GM23248 (cell line): ENCODE results near the gene BAIAP2. TPM values are rescaled to one million over a fixed set of nuclear protein-coding genes. Genes with fewer than 3 reads are reported as not detected.

Experiments used
- DNase-seq: peaks from one replicate; pipeline ENCODE4 v3.0.0-alpha.2; 2015
- H2AFZ ChIP-seq: fragments of 200-600 bp; sonication (generic); 2 replicates; pipeline ENCODE4 v1.6.1; 2016; ENCODE audit warnings: antibody characterized with exemption
- H3F3A ChIP-seq: fragments of 200-600 bp; sonication (generic); 2 replicates; pipeline ENCODE4 v1.6.1; 2016; ENCODE audit warnings: mild to moderate bottlenecking, antibody characterized with exemption, mixed run types; ENCODE audit not compliant: insufficient read depth
- H3K27ac ChIP-seq: fragments of 200-600 bp; sonication (generic); 2 replicates; pipeline ENCODE4 v1.5.1; 2016; ENCODE audit warnings: mild to moderate bottlenecking
- H3K27me3 ChIP-seq: fragments of 200-600 bp; sonication (generic); replicated peaks from 2 replicates; pipeline ENCODE4 v1.6.1; 2016; ENCODE audit warnings: mild to moderate bottlenecking; ENCODE audit not compliant: insufficient read depth
- H3K36me3 ChIP-seq: fragments of 200-600 bp; sonication (generic); 2 replicates; pipeline ENCODE4 v1.6.1; 2016; ENCODE audit warnings: low read depth, mild to moderate bottlenecking
- H3K4me1 ChIP-seq: fragments of 200-600 bp; sonication (generic); 2 replicates; pipeline ENCODE4 v1.6.1; 2016; ENCODE audit warnings: mild to moderate bottlenecking; ENCODE audit not compliant: insufficient read depth
- H3K4me2 ChIP-seq: fragments of 200-600 bp; sonication (generic); one replicate; pipeline ENCODE4 v1.6.1; 2016; ENCODE audit warnings: mild to moderate bottlenecking; ENCODE audit not compliant: unreplicated experiment
- H3K4me3 ChIP-seq: fragments of 200-600 bp; sonication (generic); 2 replicates; pipeline ENCODE4 v1.5.1; 2016; ENCODE audit warnings: mild to moderate bottlenecking
- H3K79me2 ChIP-seq: fragments of 200-600 bp; sonication (generic); 2 replicates; pipeline ENCODE4 v1.6.1; 2016; ENCODE audit warnings: mild to moderate bottlenecking; ENCODE audit not compliant: insufficient read depth
- H3K9ac ChIP-seq: fragments of 200-600 bp; sonication (generic); 2 replicates; pipeline ENCODE4 v1.6.1; 2016; ENCODE audit warnings: mild to moderate bottlenecking
- H3K9me2 ChIP-seq: fragments of 200-600 bp; sonication (generic); 2 replicates; pipeline ENCODE4 v1.6.1; 2016; ENCODE audit warnings: mixed run types, mild to moderate bottlenecking, moderate library complexity; ENCODE audit not compliant: insufficient read depth
- H3K9me3 ChIP-seq: fragments of 200-600 bp; sonication (generic); one replicate; pipeline ENCODE4 v1.6.1; 2017; ENCODE audit warnings: low read depth
- H4K20me1 ChIP-seq: fragments of 200-600 bp; sonication (generic); 2 replicates; pipeline ENCODE4 v1.6.0; 2016; ENCODE audit not compliant: insufficient read depth
- EZH2 ChIP-seq: fragments of 200-600 bp; sonication (generic); IDR thresholded peaks from 2 replicates; pipeline ENCODE4 v1.6.1; 2018; ENCODE audit warnings: antibody characterized with exemption, mild to moderate bottlenecking; ENCODE audit not compliant: insufficient read depth, poor library complexity, severe bottlenecking
- EZH2phosphoT487 ChIP-seq: fragments of 200-600 bp; sonication (generic); IDR thresholded peaks from 2 replicates; pipeline ENCODE4 v1.6.1; 2018; ENCODE audit warnings: antibody characterized with exemption, moderate library complexity, mild to moderate bottlenecking, low read depth; ENCODE audit not compliant: insufficient read depth
- WGBS, 2 experiments: methylation state at CpG; one replicate each; pipeline ENCODE4 v1.1.6; 2015 to 2017; ENCODE audit warnings: low lambda C conversion rate in 2 of 2, low coverage in 1 of 2; ENCODE audit errors: missing lambda C conversion rate in 2 of 2; 5-methylcytosine and 5-hydroxymethylcytosine counted together
- in situ Hi-C: fragments of 300-500 bp; cut with MboI; formaldehyde crosslinking; loops from 2 replicates; pipeline ENCODE4 v1.15.0; 2020
- polyA plus RNA-seq: library from polyadenylated mRNA; unstranded; fragments of >200 nt; fragmentation: Nextera tagmentation; extraction: Ambion mirVana; gene quantifications from 2 replicates; pipeline ENCODE4 v1.2.1, GENCODE V29; 2016
- total RNA-seq: library from RNA; depleted of rRNA; stranded (reverse); fragments of >200 nt; shearing (Covaris generic); gene quantifications from 2 replicates; pipeline ENCODE4 v1.2.3, GENCODE V29; 2014

BAIAP2 gene
- total and polyA plus RNA-seq, 2 experiments from 2014 or later = 28.2 to 31.7 TPM

DNA sequence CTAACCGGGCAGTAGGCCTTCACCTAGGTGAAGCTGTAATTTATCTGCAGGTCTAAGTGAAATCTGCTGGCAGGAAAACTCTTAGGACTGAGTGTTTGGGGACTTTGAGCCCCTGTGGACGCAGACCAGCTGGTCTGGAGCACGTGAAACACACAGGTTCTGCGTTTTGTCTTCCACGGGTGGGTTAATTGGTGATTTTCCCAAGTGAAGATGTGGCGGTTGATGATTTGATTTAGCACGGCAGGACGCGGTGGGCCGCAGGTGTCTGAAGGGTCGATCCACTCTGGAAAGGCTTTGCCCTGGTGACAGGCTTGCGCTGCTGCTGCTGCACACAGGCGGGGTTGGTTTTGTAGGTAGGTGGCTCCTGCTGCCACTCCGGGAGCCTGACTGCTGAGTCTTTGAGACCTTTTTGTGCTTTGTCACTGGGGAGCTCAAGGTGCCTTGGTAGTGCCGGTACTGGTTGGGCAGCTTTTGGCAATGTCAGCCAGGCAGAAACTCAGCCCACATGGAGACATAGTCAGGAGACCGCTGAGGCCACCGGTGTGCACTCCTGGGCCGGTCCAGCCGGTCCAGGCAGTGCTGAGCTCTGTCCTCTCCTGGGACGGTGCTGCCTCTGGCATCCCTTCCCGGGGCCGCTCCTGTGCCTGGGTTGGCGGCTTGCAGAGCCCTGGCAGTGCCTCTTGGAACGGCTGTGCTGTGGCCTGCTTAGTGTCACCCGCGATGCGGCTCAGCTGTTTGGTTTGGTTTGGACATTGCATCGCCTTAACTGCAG is 2.3 kb downstream of the BAIAP2 start:
- Histone ChIP-seq H3K79me2 (peaks cover 58% of the 10 kb centered on the region), H3K4me1 (peaks cover 21% of the 10 kb centered on the region), H3K36me3 (no peaks in the 10 kb centered on the region), H3K27me3 (no peaks in the 10 kb centered on the region), H3F3A (peaks cover 19% of the 10 kb centered on the region), H4K20me1 (no peaks in the 10 kb centered on the region), H3K4me3 (peak overlapping the region; percentile 76; the same call in 1 of the 2 replicates), H3K9me3 (no peaks in the 10 kb centered on the region), H3K4me2 (peak overlapping the region; percentile 87), H3K27ac (no peak overlapping the region), H3K9me2 (no peaks in the 10 kb centered on the region), H3K9ac (no peak overlapping the region), H2AFZ (no peak overlapping the region)
- 84 to 87% methylated on average over 28 of the region's 28 CpGs for WGBS, 2 experiments
- no peak for DNase-seq
- TF ChIP-seq EZH2phosphoT487 (no peak), EZH2 (no peak)
- in situ Hi-C loops = no loop called here

DNA sequence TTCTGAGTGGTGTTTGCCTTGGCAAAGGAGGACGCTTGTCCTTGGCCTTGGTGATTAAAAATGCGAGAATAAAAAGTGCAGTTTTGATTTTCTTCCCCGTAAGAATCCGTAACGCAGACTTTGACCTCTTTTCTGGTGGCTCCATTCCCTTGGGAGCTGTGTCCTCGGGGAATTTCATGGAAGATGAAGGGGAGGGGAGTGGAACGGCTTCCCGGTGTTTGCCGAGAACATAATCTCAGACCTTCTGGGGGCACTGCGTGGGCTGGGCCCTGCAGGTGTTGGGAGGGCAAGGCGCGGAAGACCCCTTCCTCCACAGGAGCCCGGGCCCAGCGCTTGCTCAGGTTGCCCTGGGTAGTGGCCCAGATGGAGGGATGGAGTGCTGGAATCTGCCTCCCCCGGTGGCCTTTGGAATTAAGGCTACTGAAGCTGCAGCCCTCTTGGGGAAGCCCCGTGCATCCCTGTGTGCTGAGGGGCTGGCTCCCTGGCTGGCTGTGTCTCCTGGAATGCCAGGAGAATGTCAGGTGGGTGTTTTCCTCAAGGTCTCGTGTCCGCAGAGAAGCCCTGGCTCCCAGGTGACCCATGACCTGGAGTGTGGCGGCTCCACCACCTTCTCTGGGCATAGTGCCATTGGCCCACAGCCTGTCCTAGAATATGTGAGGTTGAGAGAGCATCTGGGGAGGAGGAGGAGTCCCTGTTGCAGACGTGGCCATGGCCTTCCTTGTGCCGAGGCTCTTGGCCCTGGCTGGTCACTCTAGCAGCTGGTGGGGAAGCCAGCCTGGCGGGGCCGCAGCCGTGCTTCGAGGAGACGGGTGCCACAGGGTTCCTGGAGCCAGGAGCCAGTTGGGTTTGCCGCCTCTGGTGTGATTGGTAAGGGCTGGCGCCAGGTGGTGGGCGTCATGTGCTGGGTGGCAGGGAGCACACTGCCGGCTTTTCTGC is 3.1 kb downstream of the BAIAP2 start:
- WGBS, 2 experiments = 92 to 93% methylated on average over 30 of the region's 30 CpGs
- DNase-seq = no peak
- TF ChIP-seq EZH2phosphoT487 (no peak), EZH2 (no peak)
- Histone ChIP-seq H3K4me3 (no peak overlapping the region), H3F3A (peaks cover 19% of the 10 kb centered on the region), H3K9me3 (no peaks in the 10 kb centered on the region), H3K9me2 (no peaks in the 10 kb centered on the region), H3K4me1 (peaks cover 21% of the 10 kb centered on the region), H3K4me2 (no peak overlapping the region), H3K36me3 (no peaks in the 10 kb centered on the region), H4K20me1 (no peaks in the 10 kb centered on the region), H3K9ac (no peak overlapping the region), H3K27me3 (no peaks in the 10 kb centered on the region), H2AFZ (no peak overlapping the region), H3K27ac (no peak overlapping the region), H3K79me2 (peaks cover 66% of the 10 kb centered on the region)
- in situ Hi-C loops = no loop called here

DNA sequence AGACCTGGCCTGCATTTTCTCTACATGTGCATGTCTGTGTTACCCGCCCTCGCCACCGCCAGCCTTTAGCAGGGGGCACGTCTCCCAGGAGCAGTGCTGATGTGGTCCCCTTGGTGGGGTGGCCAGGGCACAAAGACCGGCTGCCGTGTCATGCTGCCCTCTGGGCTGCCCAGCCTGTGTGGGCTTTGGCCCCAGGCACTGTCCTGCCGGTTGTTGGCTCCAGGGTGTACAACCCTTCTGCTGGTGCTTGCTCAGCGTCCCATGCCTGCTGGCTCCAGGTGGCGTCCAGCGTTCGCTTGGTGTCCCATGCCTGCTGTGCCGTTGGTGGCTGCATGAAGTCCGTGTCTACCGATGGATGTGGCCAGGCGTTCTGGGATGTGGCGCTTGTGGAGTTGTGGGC is 4.1 kb downstream of the BAIAP2 start:
- no peak overlapping the region for H3K4me2 ChIP-seq
- peaks cover 19% of the 10 kb centered on the region for H3F3A ChIP-seq
- no peaks in the 10 kb centered on the region for H3K9me2 ChIP-seq
- no peaks in the 10 kb centered on the region for H3K36me3 ChIP-seq
- H4K20me1 ChIP-seq = no peaks in the 10 kb centered on the region
- H2AFZ ChIP-seq = no peak overlapping the region
- DNase-seq = no peak
- H3K27ac ChIP-seq = no peak overlapping the region
- no peak overlapping the region for H3K9ac ChIP-seq
- no peaks in the 10 kb centered on the region for H3K27me3 ChIP-seq
- H3K9me3 ChIP-seq = no peaks in the 10 kb centered on the region
- TF ChIP-seq EZH2 (no peak), EZH2phosphoT487 (no peak)
- peaks cover 77% of the 10 kb centered on the region for H3K79me2 ChIP-seq
- H3K4me1 ChIP-seq = peaks cover 22% of the 10 kb centered on the region
- WGBS, 2 experiments = 90 to 93% methylated on average over 16 of the region's 16 CpGs
- H3K4me3 ChIP-seq = no peak overlapping the region
- in situ Hi-C loops = no loop called here

DNA sequence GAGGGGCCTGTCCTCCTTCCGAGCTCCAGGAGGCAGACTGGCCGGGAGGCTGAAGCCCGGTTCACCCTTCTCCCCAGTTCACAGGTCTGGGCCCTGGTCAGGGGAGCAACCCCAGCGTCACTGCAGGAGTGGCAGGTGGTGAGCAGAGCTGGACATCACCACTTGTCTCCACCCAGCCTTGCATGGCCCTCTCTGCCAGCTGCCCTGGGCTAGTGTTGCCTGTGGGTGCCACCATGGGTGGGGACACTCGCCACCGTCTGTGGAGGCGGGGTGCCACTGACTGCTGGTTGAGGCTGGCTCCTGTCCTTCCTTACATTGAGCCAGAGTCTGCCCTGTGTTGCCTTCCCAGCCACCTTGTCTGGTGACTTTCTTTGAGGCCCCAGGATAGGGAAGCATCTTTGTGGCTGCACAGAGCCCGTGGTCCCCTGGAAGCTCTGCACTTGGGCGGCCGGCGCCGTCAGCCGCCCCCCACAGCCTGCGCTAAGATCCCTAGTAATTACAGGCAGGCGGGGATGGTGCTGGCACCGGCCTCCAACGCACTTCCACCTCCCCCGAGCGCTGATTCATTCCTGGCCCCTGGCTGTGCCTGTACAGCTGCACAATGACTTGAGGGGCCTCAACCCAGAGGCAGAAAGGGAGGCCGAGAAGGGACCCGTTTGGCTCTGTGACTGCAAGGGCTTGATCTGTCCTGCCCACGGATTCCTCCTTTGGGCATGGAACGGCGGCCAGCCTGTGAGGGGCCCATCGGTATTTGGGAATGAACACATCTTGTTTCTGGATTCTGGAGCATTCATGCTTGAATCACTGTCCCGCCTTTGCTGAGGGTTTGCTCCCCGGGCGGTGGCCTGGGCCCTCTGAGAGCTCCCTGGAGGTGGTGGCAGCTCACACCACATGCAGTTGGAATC is 5.2 kb downstream of the BAIAP2 start:
- Histone ChIP-seq H3K9me3 (no peaks in the 10 kb centered on the region), H3K36me3 (no peaks in the 10 kb centered on the region), H3F3A (peaks cover 19% of the 10 kb centered on the region), H3K9me2 (no peaks in the 10 kb centered on the region), H3K4me1 (peaks cover 33% of the 10 kb centered on the region), H3K27me3 (no peaks in the 10 kb centered on the region), H3K9ac (peak overlapping the region; percentile 59), H2AFZ (no peak overlapping the region), H3K4me2 (peak overlapping the region; percentile 72), H3K79me2 (peaks cover 87% of the 10 kb centered on the region), H3K27ac (peak overlapping the region; percentile 84), H4K20me1 (no peaks in the 10 kb centered on the region), H3K4me3 (peak overlapping the region; percentile 49)
- no peak for TF ChIP-seq EZH2phosphoT487
- DNase-seq = peak; percentile 84
- WGBS, 2 experiments = 12 to 19% methylated on average over 24 to 28 of the region's 28 CpGs
- in situ Hi-C loops = no loop called here
